ENCODE data around the gene ELMO1. TPM values are rescaled to one million over a fixed set of nuclear protein-coding genes. Genes with fewer than 3 reads are reported as not detected.

Gene ELMO1
- total and polyA plus RNA-seq, 2 donors from 2014 or later, result 6.0 to 35.4 TPM

DNA sequence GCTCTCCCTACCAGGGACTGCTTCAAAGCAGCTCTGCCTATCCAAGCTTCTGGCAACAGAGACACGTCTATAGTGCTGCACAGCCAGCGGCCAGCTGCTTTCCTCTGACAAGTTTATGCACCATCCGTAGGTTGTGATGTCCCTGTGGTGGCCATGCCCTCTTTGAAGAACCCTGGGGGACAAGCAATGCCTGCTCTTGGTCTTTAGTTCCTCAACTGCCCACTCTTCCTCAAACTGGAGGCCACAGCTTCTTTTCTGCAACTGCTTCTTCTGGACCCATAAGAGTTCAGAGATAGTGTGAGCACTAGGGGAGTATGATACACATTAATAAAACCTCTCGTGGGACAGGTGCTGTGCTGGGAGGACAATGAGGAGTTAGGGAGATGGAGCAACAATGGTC lies 164.9 kb downstream of the ELMO1 start:
- H3K4me1 ChIP-seq (ENCODE audit: control insufficient read depth in 2 of 3, insufficient read depth in 2 of 3, low read depth in 1 of 3, low read length in 3 of 3), result no peaks in the 10 kb centered on the region
- no peak overlapping the region for H3K9ac ChIP-seq (ENCODE audit: low read length in 3 of 3)
- no peak overlapping the region for H3K27ac ChIP-seq (ENCODE audit: low read depth in 2 of 2, low read length in 2 of 2)
- TF ChIP-seq, protein P1, sequence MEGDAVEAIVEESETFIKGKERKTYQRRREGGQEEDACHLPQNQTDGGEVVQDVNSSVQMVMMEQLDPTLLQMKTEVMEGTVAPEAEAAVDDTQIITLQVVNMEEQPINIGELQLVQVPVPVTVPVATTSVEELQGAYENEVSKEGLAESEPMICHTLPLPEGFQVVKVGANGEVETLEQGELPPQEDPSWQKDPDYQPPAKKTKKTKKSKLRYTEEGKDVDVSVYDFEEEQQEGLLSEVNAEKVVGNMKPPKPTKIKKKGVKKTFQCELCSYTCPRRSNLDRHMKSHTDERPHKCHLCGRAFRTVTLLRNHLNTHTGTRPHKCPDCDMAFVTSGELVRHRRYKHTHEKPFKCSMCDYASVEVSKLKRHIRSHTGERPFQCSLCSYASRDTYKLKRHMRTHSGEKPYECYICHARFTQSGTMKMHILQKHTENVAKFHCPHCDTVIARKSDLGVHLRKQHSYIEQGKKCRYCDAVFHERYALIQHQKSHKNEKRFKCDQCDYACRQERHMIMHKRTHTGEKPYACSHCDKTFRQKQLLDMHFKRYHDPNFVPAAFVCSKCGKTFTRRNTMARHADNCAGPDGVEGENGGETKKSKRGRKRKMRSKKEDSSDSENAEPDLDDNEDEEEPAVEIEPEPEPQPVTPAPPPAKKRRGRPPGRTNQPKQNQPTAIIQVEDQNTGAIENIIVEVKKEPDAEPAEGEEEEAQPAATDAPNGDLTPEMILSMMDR (IDR thresholded peaks at IDR 0.05; ENCODE audit: borderline replicate concordance, extremely low read depth, insufficient read depth), result no peak
- DNase-seq, result no peak
- H3K9me3 ChIP-seq (ENCODE audit: control insufficient read depth in 2 of 3, insufficient read depth in 1 of 3, low read length in 3 of 3), result no peaks in the 10 kb centered on the region
- FAIRE-seq, result no peak
- no peak overlapping the region for H3K4me3 ChIP-seq (ENCODE audit: low read length in 3 of 3)
- intact Hi-C loops (cut with DNase I), result no loop called here
- H3K36me3 ChIP-seq (ENCODE audit: control insufficient read depth in 2 of 3, insufficient read depth in 3 of 3, low read length in 3 of 3), result no peaks in the 10 kb centered on the region
- H3K27me3 ChIP-seq (ENCODE audit: control insufficient read depth, insufficient read depth, low read length), result no peaks in the 10 kb centered on the region

DNA sequence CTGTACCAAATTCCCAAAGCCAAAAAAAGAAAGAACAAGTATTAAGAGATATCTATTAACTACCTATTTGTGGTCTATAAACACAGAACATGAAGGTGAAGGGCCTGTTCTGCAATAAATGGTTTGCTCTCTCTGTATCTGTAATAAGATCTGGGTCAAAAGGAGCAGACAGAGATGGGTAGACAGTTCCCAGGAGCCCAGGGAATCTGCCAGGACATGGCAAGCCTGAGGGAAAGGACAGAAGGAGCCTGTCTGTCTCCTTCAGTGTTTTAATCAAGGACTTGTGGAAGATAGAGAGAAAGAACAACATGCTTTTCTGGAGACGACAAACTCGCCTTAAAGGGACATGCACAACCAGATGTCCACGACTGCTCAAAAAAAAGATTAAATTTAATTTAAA lies 165.7 kb downstream of the ELMO1 start:
- DNase-seq (no peak), FAIRE-seq (no peak)
- no peaks in the 10 kb centered on the region for H3K27me3 ChIP-seq (ENCODE audit: control insufficient read depth, insufficient read depth, low read length)

DNA sequence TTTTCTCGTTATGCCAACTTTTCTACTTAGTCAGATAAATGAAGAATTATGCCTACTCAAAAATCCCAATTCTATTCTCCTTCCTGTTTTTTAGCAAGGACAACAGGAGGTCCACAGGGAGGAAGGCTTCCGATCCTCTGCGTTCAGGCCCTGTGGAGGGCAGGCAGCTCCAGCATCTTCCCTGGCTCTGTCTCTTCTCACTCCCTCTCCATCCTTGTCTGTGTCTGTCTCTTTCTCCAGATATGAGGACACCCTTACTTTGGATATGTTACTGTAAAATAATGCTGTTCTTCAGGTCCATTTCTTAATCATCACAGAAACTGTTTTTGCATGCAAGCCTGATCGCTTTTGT lies 166.6 kb downstream of the ELMO1 start:
- Histone ChIP-seq H3K27ac (ENCODE audit: low read depth in 2 of 2, low read length in 2 of 2) (no peak overlapping the region), H3K4me3 (ENCODE audit: low read length in 3 of 3) (no peak overlapping the region), H3K4me1 (ENCODE audit: control insufficient read depth in 2 of 3, insufficient read depth in 2 of 3, low read depth in 1 of 3, low read length in 3 of 3) (no peaks in the 10 kb centered on the region), H3K27me3 (ENCODE audit: control insufficient read depth, insufficient read depth, low read length) (no peaks in the 10 kb centered on the region), H3K9ac (ENCODE audit: low read length in 3 of 3) (no peak overlapping the region), H3K9me3 (ENCODE audit: control insufficient read depth in 2 of 3, insufficient read depth in 1 of 3, low read length in 3 of 3) (no peaks in the 10 kb centered on the region), H3K36me3 (ENCODE audit: control insufficient read depth in 2 of 3, insufficient read depth in 3 of 3, low read length in 3 of 3) (no peaks in the 10 kb centered on the region)
- DNase-seq (no peak), FAIRE-seq (no peak)
- intact Hi-C loops (cut with DNase I), result no loop called here
- TF ChIP-seq, protein P1 (IDR thresholded peaks at IDR 0.05; ENCODE audit: borderline replicate concordance, extremely low read depth, insufficient read depth), result no peak

More for the DNA sequence above, 165.7 kb downstream of the ELMO1 start:
- no peak overlapping the region for H3K4me3 ChIP-seq (ENCODE audit: low read length in 3 of 3)
- H3K9ac ChIP-seq (ENCODE audit: low read length in 3 of 3), result no peak overlapping the region
- H3K36me3 ChIP-seq (ENCODE audit: control insufficient read depth in 2 of 3, insufficient read depth in 3 of 3, low read length in 3 of 3), result no peaks in the 10 kb centered on the region
- intact Hi-C loops (cut with DNase I), result no loop called here
- TF ChIP-seq, protein P1 (IDR thresholded peaks at IDR 0.05; ENCODE audit: borderline replicate concordance, extremely low read depth, insufficient read depth), result no peak
- no peaks in the 10 kb centered on the region for H3K9me3 ChIP-seq (ENCODE audit: control insufficient read depth in 2 of 3, insufficient read depth in 1 of 3, low read length in 3 of 3)
- no peaks in the 10 kb centered on the region for H3K4me1 ChIP-seq (ENCODE audit: control insufficient read depth in 2 of 3, insufficient read depth in 2 of 3, low read depth in 1 of 3, low read length in 3 of 3)
- H3K27ac ChIP-seq (ENCODE audit: low read depth in 2 of 2, low read length in 2 of 2), result no peak overlapping the region

DNA sequence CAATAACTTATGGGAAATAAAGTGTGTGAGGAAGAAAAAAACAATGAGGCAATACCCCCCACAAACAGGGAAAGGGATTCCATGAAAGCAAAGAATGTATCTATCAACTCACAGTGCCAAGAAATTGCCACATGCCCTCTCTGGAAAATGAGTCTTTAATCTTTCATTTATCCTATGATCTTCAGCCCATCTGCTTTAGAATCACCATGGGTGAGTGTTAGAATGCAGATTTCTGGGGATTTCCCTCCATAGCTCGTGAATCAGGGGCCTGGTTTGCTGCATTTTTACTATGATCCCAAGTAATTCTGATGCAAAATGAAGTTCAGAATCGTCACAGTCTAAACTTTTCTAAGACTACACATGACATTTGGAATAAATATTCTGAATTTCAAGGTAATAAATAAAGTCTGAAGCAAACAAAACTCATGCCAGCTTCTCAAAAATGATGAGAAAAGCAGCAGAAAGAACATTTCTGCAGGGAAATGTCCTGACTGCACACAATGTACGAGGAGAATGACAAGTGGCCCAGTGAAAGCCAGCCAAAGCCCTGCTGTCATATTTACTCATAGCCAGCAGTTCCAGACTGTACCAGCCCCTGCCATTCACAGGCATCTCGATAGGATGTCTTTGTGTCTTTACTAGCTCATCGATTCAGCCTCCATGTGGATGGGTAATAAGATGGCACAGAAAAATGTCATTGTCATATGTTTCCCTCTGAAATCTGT lies 167.1 kb downstream of the ELMO1 start:
- Histone ChIP-seq H3K4me1 (ENCODE audit: control insufficient read depth in 2 of 3, insufficient read depth in 2 of 3, low read depth in 1 of 3, low read length in 3 of 3) (no peaks in the 10 kb centered on the region), H3K27ac (ENCODE audit: low read depth in 2 of 2, low read length in 2 of 2) (no peak overlapping the region), H3K27me3 (ENCODE audit: control insufficient read depth, insufficient read depth, low read length) (no peaks in the 10 kb centered on the region), H3K9me3 (ENCODE audit: control insufficient read depth in 2 of 3, insufficient read depth in 1 of 3, low read length in 3 of 3) (no peaks in the 10 kb centered on the region), H3K4me3 (ENCODE audit: low read length in 3 of 3) (no peak overlapping the region), H3K9ac (ENCODE audit: low read length in 3 of 3) (no peak overlapping the region), H3K36me3 (ENCODE audit: control insufficient read depth in 2 of 3, insufficient read depth in 3 of 3, low read length in 3 of 3) (no peaks in the 10 kb centered on the region)
- TF ChIP-seq, protein P1 (IDR thresholded peaks at IDR 0.05; ENCODE audit: borderline replicate concordance, extremely low read depth, insufficient read depth), result no peak
- no peak for DNase-seq
- no peak for FAIRE-seq
- intact Hi-C loops (cut with DNase I), result no loop called here

Data from kidney (tissue), 14 donors.